NCI-H146 (cell line): Measurements from ENCODE around the gene EDN2.

Source experiments
- DNase-seq: peaks from one replicate; lab custom pipeline; 2025; lab: John Stamatoyannopoulos, UW

EDN2 gene

DNA sequence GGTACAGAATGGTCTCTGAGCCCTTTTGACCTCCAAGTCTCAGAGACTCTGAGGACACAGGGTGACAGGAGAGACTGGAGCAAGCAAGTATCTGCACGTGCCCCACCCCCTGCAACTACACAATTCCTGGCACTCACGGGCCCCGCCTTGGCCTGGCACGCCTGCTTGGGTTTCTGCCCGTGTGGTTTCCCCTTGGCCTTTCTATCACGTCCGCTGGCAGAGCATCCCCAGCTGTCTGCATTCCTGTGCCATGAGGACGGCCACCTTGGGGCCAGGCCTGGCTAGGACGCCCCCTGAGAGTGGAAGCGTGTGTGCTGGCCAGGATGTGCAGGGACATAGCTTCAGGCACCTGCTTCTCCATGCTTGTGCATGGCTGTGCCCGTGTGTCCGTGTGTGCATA is 14.3 kb upstream of the EDN2 start:
- no peak for DNase-seq

DNA sequence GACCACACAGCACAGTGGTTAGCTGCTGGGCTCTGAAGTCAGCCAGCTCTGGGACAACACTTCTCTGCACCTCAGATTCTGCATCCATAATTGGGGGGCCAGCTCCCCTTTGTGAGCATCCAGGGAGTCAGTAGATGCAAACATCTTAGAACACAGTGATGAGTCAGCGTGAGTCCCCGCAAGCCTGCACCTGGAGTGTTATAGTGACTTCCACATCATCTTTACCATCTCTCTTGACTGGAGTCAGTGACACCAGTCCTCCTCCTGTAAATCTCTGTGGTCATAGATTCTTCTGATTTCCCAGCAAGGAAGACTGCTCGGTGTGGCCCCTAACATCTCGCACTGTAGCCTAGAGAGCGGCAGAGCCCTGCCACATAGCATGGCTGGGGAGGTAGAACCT is 13.9 kb upstream of the EDN2 start:
- DNase-seq = no peak

DNA sequence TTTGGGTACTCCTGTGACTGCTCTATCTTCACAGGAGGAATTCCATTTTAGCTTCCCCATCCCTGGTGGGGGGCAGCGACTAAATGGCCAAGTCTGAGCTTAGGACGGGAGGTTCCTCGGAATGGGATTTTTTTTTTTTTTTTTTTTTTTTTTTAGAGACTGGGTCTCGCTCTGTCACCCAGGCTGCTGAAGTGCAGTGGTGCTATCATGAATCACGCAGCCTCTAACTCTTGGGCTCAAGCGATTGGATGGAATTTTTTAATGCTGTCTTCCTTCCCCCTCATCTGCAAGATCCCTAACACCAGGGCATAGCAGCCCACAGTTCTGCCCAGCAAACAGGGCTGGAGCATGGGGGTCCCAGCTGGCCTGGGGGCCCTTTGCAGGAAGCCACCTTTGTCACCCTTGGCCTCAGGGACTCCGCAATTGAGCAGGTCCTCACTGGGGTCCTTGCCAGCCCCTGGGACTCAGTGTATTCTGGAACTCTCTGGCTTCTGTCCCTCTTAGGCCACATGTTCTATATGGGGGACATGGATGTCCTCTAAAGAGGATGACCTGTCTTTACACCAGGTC is 13.1 kb upstream of the EDN2 start:
- no peak for DNase-seq

DNA sequence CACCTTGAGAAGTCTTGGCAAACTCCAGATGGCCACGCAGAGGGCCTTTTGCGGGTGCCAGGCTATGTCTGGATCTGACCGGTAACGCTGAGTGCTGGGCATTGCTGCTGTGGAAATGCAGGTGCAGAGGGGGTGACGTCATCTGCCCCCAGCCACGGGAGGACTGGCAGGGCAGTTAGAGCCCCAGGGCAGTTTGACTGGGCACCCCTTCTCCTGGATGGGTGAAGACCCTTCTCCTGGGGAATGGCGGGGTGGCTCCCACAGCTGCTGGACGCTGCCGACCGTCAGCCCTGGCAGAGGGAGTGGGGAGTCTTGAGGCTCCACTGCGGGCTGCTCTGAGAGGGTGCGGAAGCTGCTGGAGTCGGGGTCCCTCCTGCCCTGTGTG is 12.6 kb upstream of the EDN2 start:
- no peak for DNase-seq

DNA sequence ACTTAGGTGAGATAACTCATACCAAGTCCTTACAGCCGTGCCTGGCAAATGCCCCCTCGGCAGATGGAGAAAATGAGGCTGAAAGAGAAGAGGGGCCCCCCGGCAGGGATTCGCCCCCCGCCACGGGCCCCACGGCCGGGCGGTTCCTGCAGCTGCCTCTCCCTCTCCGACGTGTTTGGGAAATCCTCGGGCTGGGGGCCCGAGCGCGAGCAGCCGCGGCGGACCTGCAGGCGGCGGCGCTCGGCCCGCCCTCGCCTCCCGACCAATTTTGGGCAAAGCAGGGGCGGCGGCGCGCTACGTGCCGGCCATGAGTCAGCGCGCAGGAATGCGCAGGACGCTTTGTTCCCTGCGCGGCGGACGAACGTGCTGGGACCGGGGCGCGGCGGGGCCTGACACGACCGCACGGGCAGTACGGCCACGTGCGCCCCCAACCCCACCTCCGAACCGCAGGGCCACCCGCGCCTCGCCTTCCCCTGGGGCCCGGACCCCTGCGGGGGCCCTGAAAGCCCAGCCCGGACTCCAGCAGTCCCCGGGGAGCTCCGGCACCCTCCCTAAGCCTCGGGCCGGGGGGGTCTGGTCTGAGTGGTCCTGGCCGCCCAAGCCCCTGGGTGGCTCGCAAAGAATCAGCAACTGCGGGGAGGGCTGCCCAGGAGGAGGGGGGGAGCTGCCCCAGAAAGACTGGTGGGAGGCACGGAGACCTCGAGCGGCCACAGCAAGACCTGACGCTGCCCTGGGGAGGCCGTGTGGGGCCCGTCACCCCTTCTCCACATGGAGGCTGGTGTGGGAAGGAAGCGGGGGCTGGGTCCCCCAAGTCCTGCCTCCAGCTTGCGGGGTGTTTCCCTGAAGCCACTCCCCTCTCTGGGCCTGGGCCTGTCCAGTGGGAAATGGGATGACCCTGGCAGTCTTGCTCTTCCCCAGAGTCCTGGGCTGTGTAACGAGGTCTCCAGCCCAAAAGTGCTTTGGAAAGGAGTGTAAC is 11.9 kb upstream of the EDN2 start:
- DNase-seq = peak; percentile 39

DNA sequence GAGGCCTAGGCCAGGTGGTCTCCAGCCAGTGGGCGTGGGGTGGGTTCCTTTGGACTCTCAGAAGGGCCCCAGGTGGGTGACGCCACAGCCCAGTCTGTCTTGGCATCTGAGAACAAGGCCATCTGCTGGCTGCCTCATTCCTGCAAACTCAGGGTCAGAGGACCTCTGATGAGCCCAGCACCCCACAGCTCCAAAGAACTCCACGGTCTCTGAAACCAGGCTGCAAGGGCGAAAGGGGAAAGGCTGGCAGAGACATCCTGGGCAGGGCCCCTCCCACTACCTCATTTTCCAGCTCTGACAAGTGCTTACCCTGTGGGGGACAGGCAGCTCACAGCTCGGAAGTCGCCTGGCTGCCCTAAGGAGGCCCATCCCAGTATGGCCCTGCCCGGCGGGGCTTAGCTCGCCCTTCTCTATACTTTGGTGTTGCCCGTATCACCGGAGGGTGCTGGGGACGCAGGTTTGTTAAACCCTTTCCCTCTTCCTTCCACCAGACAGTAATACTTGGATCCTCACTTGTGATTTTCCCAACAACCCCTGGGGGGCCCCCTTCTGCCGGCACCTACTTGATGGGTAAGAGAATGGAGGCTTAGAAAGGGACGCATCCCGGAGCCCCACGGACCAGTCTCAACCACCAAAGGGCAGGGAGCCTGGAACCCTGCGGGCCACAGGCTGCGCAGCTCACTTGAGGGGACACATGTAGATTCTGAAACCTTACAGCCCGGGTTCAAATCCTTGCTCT is 10.9 kb upstream of the EDN2 start:
- peak; percentile 9 for DNase-seq

DNA sequence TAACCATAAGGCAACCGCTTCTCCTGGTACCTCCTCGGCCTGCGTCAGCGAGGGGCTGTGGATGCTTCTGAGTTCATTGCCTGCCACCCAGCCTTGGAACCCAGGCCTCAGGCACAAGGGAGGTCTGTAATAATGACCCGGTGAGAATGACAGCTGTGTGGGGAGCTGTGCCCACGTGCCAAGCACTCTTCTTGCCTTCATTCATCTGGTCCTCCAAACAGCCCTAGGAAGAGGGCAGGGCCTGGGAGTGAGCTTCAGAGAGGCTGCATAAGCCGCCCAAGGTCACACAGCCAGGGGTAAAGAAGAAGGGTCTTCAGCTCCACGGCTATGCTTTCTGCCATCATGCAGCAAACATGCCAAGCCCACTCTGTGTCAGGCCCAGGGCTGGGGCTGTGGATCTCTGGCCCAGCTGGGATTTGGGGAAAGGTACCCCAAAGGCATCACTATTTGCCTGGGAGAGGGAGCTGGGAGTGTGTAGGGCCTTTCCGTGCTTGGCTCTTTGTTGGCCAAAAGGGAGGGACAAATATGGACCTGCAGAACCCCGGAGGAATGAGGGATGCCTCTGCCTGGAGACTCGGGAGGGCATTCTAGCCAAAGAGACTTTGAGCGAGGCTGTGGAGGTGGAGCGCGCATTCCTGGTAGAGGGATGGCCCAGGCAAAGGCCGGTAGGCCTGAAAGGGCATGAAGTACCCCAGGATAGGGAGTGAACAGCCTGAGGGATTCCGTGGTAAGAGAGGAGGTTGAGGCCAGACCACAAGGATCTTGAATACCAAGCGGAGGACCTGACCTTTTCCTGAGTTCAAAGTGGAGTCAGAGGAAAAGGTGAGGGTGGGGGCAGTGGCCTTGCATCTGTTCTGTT is 10.1 kb upstream of the EDN2 start:
- DNase-seq = no peak

DNA sequence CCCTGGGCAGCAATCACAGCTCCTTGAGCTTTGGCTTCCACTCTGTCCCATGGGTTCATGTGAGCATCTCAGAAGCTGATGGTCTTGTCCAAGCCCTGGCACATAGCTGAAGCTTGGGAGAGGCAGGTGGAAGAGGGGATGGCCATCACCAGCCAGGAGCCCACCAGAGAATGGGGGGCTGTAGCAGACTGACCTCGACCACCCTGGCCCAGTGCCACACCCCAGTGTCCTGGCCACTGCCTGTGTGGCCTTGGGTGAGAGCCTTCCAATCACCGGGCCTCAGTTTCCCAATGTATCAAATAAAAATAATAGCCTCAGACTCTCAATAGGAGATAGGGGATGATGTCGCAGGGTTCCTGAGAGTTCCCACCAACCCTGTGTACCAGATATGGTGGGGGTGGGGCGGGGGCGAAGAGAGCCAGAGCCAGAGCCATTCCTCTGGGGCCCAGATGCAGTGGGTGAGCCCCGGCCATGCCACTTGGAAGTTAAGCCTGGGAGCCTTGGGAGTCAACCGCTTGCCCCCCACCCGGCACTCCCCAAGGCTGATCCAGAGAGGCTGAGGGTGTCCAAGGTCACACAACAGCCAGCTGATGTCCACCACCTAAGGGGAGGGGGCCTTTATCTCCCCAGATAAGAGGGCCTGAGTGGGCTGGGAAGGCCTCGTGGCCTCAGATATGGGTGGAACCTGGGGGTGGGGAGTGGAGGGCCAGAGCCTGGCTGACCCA is 9.3 kb upstream of the EDN2 start:
- DNase-seq = no peak

DNA sequence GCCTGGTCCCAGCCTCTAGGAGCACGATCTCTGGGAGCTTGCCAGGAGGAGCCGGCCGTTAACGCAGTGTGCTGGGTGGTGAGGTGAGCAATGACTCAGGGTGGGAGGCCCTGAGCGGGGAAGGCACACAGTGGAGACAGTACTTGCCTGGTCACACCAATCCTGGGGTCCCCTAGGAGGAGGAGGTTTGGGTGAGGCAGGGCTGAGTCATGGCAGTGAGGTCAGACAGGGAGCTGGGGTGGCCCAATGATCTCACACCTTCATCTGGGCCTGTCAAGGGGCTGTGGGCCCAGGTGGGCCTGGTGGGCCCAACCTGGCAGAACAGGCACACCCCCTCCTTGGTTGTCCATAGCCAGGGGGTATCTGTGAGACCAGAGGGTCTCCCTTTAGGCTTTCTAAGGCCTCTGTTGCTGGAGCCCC is 8.6 kb upstream of the EDN2 start:
- DNase-seq = no peak

DNA sequence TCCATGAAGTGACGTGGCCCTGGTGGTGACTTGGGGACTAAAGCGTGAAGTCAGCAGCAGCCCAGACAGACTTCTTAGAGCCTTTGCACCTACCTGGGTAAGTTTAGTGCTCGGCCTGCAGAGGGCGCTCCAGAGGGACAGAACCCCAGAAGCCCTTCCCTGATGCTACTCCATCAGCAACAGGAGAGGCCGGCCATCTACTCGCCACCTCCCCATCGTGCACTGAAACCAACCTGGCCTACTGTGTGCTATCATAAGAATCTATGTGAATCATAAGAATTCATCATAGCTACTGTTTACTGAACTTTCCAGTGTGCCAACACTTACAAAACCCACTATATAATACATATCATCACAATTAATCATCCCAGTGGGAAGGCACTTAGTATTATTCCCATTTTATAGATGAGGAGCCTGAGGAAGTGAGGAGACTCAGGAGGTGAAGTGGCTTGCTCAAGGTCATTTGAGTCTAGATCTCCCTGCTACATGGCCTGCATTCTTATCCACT is 7.9 kb upstream of the EDN2 start:
- DNase-seq = peak; percentile 9

DNA sequence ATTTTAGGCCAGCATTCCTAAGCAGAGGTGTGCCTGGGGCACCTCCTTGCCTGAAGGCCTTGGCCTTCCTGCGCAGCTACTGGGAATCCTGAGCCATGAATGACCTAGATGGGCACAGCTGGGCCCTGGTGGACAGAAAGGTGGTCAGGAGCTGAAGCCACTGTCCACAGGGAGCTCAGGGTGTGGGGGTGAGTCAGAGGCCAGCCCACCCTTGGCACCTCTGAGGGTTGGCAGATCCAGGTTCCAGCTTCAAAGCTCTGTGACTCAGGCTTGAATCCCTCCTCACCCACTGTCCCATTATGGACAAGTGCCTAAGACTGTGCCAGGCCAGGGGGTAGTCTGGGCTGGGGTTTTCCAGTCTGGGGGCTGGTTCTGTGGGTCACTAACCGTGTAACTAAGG is 6.4 kb upstream of the EDN2 start:
- no peak for DNase-seq

DNA sequence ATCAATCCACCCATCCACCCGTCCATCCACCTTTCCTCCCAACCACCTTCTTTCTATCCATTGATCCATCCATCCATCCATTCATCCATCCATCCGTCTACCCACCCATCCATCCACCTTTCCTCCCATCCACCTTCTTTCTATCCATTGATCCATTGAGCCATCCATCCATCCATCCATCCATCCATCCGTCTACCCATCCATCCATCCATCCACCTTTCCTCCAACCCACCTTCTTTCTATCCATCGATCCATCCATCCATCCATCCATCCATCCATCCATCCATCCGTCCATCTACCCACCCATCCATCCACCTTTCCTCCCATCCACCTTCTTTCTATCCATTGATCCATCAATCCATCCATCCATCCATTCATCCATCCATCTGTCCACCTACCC is 5.1 kb upstream of the EDN2 start:
- DNase-seq = no peak

DNA sequence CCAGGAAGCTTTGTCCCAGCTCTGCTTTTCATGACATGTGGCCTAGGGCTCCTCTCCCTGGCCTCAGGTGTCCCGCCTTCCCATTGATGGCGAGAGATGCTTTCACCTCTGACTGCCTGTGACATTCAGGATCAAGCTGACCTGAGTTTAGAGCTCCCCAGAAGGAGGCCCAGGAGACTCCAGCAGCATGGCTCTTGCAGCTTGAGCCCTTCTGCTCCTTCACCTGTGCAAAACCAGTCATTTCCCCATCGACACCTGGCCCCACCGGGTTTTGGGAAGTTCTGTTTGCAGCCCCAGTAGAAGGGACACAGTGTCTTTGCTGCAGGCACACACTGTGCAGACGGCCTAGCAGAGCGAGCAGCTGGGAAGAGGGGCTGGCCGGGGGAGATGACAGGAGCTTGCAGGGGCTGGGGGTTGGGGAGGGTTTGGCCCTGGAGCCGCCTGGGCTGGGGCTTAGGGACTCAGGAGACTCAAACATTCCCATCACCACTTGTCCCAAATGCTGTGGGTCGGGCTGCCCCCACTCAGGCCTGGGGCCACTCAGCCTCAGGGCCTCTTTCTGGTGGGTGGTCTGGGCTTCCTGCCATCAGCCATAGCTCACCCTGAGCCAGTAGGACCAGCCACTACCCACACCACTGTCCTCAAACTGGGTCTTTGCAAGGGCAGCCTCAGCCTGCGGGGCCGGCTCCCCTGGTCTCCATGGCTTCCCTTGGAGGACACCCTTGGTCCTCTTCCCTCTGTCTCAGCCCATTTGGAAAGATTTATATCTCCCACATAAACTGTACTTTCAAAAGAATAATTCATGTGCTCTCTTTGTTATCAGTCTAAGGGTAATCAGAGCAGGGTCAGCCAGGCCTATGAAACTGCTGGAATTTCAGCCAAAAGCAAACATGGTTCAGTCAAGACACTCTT is 3.8 kb upstream of the EDN2 start:
- no peak for DNase-seq

DNA sequence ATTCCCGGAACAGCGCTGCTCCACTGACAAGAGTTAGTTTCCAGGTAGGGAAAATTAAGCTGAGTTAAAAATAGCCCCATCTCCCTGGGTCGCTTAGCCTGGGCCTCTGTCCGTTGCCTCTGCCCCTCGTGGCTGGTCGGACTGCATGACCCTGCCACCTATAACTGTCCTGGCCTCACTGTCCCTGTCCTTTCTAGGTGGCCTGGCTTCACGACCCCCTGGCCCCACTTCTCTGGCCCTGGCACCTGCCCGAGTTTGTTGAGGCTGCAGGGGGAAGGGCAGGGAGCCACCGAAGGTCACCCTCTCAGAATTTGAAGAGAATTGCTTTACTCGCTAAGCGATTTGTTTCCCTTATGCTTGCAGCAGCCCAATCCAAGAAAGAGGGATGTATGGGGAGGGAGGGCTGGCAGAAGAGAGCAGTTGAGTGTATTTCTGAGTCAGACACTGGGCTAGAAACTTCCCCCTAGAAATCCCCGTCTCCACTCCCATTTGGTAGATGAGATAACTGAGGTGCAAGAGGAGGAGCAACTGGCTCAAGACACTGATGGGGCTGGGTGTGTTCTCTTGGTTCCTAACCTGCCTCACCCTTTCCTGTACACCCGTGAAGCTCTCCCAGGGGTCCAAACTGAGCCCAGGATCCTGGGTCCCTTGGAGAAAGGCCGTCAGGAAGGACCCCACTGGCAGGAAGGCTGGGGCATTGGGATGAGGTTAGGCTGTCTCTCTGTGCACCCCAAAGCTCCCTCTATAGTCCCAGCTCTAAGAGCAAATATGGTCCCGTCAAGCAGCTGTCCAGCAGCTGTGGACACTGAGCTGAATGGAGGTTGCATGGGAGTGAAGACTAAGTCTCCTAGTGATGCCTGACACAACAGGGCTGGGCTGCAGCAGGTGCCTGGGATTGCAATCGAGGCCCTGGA is 2.9 kb upstream of the EDN2 start:
- no peak for DNase-seq

DNA sequence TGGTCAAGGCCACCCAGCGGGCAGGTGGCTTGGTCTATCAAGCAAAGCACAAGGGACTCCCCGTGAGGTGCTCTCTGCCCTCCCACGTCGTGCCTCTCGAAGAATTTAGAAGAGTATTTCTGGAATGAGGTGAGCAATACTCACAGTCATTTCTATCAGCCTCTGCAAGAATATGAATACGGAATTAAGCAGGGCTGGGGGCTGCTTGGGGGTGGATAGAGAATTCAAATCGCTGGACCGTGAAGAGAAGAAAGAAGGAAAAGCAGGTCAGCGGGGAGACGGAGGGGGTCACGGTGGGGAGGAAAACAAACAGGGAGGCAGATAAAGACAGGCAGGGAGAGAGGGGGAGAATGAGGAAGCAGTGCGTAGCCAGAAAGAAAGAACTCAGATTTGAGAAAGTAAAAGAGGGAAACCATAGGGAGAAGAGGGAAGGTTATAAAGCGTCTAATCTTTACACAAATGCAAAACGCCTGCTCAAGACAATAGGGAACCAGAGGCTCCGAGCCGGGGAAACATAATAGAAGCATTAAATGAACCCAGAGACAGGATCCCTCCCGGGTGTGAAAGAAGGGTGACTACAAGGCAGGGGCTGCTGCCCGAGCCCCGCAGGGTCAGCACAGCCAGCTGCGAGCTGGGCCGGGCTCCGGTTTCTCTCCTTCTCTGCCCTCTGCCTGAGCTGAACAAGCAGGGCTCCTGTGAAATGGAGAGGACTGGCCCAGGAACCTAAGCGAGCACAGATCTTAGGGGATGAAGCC is 2.1 kb upstream of the EDN2 start:
- peak; percentile 21 for DNase-seq

DNA sequence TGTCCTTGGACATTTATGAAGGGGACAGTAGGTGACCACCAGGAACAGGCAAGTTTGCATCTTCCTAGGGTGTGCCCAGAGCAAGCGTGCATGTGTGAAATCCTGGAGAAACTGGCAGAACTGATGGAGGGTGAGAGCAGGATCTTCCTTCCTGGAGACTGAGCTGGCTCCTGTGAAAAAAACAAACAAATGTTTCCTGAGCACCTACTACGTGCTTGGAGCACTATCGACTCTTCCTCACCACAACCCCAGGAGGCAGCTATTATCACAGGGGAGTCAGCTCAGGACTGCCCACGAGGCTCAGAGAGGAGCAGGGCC is 1.5 kb upstream of the EDN2 start:
- no peak for DNase-seq

DNA sequence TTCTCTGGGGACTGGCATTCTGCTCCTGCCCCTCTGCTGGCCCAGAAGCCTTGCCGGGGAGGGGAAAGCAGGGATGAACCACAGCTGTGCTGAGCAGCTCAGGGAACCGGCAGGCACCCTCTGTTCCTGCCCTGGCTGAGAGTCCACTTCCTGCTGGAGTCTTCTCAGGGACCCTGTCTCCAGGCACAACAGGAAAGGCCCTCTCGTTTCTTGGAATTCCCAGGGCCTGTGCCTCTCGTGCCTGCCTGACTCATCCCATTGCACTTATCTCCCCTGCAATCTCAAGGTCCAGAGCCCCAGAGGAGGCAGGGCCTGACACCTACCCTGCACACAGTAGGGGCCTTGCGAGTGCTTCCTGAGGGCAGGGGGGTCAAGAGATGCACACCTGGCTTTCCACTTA is 1.1 kb upstream of the EDN2 start:
- DNase-seq = no peak

DNA sequence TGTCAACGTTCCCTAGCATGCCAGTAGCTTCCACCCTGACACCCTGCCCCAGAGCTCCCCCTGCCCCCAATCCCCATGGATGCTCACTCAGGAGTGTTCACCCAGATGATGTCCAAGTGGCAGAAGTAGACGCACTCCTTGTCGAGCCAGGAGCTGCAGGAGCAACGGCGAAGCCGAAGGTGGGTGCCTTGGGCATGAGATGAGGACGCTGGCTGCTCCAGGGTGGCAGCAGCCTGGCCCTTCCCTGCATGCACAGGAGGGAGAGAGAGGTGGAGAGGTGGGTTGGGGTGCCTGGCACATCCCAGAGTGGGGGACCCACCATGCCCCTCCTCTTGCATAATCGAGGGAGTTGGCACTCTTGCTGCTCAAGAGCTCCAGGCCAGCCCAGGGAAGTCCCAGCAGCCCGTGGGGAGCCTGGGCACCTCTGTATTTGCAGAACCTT is 502 bp downstream of the EDN2 start:
- no peak for DNase-seq
